Epidermal melanocyte (primary cell): ENCODE data around the gene FTSJ1.
"Not testable (repeated sequence)": the region's sequence is repeated elsewhere in the genome, so short reads cannot be mapped to it uniquely, and the experiment has no call there.

Experiments
- DNase-seq: peaks from one replicate; pipeline ENCODE4 v3.0.0; 2011; ENCODE audit warnings: low spot score; ENCODE audit not compliant: insufficient read length

Gene FTSJ1, protein sequence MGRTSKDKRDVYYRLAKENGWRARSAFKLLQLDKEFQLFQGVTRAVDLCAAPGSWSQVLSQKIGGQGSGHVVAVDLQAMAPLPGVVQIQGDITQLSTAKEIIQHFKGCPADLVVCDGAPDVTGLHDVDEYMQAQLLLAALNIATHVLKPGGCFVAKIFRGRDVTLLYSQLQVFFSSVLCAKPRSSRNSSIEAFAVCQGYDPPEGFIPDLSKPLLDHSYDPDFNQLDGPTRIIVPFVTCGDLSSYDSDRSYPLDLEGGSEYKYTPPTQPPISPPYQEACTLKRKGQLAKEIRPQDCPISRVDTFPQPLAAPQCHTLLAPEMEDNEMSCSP

DNA sequence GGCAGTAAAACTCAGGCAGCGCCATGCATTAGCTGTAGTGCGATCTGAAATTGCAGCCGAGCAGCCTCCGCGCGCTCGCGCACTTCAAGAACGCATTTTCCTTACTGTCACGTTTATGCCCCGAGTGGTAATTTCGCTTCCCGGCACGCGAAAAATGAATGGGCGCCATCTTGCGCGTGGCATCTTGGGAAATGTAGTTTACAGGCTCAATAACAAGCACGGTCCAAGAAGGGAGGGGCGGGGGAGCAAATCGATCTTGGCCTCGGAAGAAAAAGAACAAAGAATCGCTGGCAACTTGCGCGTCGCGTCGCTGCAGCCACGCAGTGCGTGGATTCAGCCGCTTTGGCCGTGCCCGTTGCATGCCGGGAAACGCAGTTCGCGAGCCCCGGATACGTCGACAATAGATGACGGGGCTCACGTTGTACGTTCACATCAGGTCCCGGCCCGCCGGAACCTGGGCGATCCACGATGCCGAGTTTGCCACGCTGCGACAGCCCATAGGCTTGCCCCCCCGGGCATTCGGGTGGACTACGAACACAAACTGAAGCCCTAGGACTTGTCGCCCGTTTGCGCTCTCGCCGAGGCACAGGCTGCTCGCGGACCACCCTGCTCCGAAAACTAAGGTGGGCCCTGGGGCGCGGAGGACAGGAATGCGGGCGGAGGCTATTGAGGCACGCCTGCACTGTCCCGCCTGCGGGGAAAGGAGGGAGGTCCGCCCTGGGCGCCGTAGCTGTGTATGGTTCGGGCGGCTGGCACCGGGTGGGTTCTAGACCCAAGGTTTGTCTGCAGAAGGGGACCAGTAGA is at the start of gene FTSJ1:
TSS of gene FTSJ1 (plus strand) at position 426 of the 804 bp plus-strand sequence. CDS start 1,849 bp downstream, outside the sequence.
- DNase-seq, result peak; percentile 67

DNA sequence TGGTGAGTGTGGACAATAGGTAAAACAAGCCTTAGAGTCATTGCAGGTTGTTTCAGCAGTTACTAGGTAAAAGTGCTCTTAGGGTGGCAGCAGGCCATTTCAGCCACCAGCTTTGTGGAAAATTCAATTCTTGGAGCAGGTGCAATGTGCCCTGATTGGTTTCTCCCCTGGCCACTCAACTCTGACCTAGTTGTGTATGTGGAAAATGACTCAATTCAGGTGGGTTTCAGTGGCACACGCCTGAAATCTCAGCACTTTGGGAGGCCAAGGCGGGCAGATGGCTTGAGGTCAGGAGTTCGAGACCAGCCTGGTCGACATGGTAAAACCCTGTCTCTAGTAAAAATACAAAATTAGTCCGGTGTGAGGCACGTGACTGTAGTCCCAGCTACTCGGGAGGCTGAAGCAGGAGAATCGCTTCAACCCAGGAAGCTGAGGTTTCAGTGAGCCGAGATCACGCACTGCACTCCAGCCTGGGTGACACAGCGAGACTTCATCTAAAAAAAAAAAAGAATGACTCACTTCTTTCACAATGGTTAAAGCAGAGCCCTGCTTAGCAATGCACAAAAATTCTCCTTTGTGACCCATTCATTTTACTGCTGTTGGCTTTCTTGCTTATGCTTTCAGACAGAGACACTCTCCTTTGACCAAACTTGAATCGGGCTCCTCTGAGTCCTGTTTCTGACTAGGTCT is 48.8 kb upstream of the FTSJ1 start:
- DNase-seq, result not testable (repeated sequence)

DNA sequence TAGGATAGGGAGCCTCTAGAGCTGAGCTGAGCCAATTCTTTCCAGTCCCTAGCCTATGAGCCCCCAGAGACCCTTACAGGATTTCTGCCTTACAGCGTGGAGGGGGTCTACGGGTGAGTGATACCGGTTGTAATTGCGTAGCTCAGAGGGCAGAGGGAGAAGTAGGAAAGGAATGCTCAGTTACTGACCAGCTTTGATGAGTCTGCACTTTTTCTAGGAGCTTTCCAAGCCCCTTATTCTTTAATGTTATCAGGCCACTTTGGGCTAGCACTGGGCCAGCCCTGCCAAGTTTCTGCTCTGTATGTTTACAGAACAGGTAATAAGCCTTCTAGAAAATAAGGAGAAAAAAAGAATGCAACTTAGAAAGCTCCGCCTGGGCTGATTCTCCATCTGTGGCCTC is 46.4 kb upstream of the FTSJ1 start:
- DNase-seq, result not testable (repeated sequence)

DNA sequence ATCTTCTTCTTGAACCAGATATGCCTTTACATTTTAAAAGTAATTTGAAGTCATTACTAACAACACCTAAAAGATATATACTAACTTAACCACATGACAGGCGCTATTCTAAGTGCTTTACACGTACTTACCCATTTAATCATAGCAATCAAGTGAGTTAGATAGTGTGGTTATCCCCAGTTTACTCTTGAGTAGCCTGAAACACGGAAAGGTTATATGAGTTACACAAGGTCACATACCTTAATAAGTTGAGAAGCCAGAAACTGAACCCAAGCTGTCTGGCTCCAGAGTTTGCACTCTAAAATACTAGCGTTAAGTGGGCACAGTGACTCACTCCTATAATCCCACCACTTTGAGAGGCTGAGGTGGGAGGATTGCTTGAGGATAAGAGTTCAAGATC is 45.8 kb upstream of the FTSJ1 start:
- not testable (repeated sequence) for DNase-seq

DNA sequence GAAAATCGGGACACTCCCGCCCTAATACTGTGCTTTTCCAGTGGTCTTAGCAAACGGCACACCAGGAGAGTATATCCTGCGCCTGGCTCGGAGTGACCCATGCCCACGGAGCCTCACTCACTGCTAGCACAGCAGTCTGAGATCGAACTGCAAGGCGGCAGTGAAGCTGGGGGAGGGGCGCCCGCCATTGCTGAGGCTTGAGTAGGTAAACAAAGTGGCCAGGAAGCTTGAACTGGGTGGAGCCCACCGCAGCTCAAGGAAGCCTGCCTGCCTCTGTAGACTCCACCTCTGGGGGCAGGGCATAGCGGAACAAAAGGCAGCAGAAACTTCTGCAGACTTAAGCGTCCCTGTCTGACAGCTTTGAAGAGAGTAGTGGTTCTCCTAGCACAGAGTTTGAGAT is 42.3 kb upstream of the FTSJ1 start:
- not testable (repeated sequence) for DNase-seq

DNA sequence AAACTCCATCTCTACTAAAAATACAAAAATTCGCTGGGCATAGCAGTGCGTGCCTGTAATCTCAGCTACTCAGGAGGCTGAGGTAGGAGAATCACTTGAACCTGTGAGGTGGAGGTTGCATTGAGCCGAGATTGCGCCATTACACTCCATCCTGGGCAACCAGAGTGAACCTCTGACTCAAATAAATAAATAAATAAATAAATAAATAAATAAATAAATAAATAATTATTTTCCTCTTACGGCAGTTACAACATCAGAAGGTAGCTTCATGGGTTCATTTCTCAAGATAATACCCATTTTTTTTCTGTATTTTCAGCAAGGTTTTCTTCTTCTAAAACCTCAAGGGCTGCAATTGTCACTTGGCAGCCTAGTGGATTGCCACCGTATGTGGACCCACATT is 28.8 kb upstream of the FTSJ1 start:
- not testable (repeated sequence) for DNase-seq

DNA sequence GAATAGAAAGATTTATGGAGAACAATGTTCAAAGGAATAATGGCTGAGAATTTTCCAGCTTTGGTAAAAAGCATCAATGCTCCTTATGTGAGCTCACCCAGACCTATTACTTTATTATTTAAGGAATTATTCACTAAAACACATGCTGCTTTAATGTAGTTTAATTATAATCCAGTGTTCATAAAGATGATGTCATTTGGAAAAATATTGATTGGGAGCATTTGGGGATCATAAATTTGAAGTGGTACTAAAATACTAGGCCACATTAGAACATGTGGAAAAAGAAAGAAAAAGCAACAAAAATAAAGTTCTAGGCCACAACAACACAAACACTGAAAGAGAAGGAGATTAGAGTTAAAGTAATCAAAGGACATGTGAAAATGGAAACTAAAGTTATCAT is 25.9 kb upstream of the FTSJ1 start:
- DNase-seq, result no peak

DNA sequence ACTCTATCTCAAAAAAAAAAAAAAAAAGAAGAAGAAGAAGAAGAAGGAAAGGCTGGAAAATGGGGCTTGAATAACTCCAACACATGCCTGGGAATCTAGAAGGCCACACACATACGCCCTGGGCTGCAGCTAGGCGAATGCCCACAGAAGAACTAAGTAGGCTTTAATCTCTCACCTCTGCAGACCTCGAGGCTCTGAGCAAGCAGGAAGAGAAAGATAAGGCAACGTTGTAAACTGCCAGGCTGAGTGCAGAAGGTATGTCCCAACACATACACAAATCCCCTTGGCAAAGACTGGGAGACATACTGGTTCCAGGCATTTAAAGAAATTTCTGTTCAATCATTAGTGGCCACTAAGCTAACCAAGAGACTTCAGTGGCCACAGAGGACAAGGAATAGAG is 24.3 kb upstream of the FTSJ1 start:
- DNase-seq, result no peak

DNA sequence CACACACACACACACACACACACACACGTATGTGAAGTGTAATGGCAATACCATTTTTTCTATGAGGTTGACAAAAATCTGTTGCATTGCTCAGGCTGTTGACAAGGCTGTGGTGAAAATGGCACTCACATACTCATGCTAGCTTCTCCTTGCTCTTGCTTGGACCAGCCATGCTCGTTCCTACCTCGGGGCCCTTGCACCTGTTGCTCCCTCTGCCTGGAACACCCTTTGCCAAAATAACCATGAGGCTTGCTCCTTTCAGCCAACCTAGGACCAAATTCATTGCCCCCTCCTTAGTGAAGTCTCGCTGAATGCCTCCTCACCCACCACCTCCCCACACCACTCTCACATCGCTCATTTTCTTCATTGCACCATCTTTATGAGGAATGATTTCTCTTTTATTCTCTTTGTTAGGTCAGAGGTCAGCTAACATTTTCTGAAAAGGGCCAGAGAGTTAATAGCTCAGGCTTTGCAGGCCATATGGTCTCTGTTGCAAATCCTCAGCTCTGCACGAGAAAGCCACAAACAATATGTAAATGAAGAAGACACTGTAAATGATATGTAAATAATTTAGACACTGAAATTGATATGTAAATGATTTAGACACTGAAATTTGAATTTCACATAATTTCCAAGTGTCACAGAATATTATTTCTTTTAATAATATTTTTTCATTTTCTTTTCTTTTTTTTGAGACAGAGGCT is 19.2 kb upstream of the FTSJ1 start:
- no peak for DNase-seq

DNA sequence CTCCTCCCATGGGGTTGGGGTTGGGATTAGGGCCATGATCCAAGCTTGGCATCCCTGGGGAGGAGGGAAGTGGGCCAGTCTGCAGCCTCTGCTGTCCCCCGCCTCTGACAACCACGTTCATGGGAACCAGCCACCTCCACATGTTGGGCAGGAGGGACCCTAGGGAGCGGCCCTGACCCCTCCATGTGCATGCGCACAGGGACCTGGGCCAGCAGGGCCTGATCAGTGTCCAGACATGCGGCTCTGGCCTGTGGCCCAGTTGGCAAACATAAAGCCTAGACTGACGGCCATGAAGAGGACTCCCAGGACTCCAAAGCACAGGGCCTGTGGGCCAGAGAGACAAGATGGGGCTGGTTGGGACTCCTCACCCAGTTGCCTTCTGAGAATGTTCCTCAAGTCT is 17.3 kb upstream of the FTSJ1 start:
- no peak for DNase-seq

DNA sequence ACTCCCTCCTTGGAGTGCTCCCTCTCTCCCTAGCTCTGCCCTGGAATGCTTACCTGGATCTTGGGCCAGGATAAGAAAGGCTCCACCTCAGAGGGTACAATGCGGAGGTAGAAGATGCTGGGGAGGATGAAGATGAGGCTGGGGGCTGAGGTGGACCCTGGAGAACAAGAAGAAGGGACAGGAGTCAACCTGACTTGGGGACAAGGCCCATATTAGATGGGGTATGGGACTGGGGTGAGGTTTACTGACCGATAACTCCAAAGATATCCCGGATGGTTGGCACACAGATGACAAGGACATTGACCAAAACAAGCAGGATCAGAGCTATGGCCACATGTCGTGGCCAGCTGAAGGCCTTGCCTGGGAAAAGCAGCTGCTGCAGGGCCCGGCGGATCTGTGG is 16.5 kb upstream of the FTSJ1 start:
- DNase-seq, result no peak

DNA sequence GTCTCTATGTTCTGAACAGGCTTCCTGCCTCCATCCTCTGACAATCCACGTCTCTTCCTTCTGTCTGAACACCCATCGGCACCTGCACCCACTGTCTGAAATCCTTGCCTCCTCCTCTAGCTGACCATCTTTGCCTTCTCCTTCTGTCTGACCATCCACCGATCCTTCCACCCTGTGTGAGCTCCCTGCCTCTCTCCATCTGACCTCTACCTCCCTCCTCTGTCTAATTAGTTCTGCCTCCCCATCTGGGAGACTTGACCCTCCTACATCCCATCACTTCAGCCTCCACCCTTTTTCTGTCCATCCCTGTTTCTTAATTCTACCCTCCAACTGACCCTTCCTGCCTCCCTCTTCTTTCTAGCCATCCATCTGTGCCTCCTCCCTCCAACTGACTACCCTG is 16.0 kb upstream of the FTSJ1 start:
- DNase-seq, result no peak

DNA sequence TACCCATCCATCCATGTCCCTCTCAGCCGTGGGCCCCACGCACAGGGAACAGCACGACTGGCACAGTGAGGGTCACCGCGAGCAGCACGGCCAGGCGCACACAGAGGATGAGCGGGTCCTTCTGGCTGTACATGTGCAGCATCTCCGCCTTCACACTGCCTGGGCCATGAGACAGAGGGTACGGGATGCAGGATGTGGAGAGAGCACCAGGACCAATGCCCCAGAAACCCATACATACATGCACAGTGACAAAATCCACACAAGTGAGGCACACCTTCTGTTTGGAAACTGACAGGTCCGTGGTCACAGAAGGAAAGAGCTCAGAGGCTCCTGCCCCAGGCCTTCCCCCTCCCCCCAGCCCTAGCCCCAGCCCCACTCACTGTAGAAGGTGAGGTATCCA is 15.4 kb upstream of the FTSJ1 start:
- no peak for DNase-seq

DNA sequence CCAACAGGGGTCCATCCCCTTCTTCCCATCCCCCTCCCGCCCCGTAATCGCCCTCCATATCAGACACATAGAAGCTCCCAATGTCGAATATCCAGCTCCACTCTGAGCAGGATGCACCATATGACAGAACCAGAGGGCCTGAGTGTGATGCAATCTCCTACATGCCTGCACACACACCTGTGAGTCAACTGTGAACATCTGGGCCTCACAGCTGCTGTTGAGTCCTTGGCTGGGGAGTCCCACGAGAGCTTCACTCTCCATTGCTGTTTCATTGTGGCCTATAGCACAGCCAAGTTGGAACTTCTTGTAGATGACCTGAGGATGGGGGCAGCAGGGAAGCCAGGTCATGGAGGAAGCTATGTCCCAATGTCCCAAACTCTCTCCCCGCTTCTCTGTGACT is 14.2 kb upstream of the FTSJ1 start:
- DNase-seq, result no peak

DNA sequence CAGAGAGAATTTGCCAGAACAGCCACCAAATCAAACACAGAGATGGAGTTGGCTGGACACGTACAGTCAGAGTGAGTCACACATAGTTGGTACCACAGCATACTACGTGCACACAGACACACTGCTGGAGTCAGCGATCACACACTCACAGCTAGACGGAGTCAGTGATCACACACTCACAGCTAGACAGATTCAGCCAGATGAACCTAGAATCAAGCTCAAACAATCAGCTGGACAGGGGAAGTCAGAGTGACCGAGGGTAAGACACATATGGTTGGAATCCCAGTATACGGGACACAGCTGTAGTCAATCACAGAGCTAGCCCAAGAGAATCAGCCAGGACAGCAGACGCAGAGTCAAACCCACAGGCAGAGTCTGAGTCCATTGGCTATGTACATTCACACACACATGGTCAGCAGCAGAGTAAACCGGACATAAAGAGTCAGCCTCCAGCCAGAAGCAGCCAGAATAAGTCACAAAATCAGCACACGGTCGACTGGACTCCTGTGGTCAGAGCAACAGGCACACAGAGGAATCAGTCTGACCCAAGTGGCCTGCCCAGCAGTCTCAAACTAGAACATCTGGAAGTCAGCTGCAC is 10.6 kb upstream of the FTSJ1 start:
- peak; percentile 19 for DNase-seq

DNA sequence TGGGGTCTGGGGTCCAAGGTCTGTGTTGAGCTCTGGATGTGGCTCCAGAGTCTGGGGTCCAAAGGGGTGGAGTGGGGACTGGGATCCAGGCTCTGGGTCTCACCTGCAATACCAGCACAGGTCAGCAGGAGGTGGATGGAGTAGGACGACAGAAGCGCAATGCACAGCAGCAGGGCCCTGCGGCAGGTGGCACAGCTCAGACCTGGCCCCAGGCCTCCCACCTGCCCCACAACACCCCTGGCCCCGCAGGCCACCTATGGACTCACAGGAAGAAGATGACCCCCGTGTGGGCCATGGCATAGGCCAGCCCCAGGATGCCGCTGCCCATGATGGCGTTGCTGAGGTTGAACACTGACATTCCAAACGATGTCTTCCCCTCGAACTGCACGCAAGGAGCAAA is 9.3 kb upstream of the FTSJ1 start:
- no peak for DNase-seq

DNA sequence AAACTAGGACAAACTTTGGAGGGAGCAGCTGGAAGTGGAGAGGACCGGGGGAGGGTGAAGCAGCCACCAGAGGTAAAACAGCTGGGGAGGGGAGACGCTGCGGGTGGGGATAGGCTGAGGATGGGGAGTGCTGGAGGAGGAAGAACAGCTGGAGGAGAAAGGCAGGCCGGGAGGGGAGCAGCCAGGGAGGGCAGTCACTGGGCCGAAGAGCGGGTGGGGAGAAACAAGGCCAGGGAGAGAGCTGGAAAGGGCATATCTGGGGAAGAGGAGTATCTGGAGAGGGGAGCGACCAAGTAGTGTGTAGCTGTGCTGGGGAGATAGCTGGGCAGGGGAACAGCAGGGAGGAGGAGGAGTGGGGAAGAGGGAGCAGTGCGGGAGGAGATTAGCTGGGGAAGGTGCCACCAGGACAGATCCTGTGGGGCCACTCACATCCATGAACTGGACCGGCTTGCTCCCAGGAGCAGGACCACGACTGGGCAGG is 8.7 kb upstream of the FTSJ1 start:
- DNase-seq, result no peak

DNA sequence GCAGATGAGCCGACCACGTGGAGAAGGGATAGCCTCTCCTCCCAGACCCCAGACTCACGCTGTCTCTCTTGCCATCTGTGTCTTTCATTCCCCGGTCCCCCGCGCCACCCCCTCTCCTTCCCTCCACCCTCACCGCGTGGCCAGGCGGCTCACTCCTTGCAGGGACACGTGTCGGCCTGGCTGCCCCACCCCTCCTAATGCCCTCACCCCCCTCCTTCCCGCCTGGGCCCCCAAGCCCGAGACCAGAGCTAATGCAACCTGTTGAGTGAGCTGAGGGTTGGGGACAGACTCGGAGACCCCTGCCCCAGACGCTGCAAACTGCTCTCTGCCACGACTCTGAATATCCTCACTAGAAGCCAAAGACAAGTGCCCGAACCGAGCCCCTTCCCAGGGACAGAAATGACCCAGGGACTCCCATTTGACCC is 7.7 kb upstream of the FTSJ1 start:
- DNase-seq, result no peak

DNA sequence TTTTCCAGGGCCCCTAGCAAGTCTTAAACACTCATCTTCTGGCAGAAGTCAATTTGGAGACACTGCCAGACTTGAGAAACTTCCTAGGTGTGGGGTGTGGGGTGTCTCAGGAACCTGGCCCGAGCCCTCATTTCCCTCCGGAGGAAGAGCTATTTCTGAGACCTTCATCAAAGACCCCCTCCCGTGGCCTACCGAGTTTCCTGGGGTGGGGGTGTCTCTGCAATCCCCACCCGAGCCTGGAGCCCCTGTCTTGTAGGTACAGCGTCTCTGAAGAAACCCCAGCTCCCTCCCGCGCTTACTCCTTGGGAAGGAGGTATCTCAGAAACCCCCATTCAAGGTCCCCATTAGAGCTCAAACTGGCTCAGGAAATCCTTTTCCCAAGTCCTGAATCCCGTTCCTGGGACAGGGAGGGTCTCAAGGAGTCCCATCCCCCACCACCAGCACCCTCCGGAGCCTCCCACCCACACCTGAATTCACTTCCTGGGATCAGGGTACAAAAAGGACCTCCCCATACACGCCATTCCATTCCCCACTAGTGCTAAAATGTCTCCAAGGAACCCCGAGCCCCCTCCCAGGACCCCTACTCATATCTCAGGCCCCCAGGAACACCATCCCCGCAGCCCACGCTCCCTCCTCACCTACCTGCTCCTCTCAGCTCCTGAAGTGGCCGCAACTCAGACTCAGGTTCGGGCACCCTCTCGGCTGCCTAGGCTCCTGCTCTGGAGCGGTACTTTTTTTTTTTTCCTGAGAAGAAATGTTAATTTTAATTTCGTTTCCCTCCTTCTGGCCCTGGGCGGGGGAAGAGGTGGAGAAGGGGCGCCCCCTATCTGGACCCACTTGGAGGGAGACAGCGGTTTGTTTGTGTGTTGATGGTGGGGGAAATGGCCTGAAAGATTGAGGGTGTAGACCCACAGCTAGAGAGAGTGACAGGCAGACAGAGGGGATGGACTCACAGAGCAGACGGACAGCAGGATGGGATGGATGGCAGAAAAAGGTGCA is 7.0 kb upstream of the FTSJ1 start:
- DNase-seq, result no peak
